ENCODE measurements around the gene LPIN3. TPM values are rescaled to one million over a fixed set of nuclear protein-coding genes. Genes with fewer than 3 reads are reported as not detected.

The LPIN3 gene
- total and polyA plus RNA-seq, 2 of the 4 experiments (the other 2 are of a cell fraction), result 2.3 to 8.3 TPM

DNA sequence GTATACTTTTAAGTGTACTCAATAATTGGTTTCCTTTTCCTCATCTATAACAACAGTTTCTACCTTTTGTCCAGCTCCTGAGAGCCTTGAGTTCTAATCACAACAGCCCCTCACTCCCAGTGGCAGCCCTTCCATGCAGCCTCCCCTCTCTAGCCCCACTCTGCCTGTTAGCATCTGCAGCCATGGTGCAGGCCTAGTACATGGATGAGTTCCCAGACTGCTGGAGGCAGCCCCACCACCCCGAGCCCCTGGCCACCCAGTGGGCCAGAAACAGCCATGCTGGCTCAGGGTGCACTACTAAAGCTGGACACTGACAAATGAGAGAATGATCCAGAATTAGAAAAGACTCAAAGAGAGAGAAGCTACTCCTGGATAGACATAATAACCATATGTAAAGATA, 9.7 kb upstream of the LPIN3 start:
- H3K9ac ChIP-seq (ENCODE audit: low read depth, low read length), result no peak overlapping the region
- in situ Hi-C loops (cut with MboI; ENCODE audit: low sequenced_read_pairs), result loop anchor here (5.0 kb wide), 1 partner anchor 99 kb away; no protein-coding TSS in a partner anchor

More for the DNA sequence above, 9.7 kb upstream of the LPIN3 start:
- no peak overlapping the region for H3K4me3 ChIP-seq (ENCODE audit: insufficient read depth, low read depth, low read length)
- H3K14ac ChIP-seq (replicated peaks; ENCODE audit: low read depth, low read length), result 0 out of 2 replicates have a peak overlapping the region, but pooled peaks have one; percentile 33
- DNase-seq (no peak), ATAC-seq (ENCODE audit: low read depth) (no peak)
- H3K4ac ChIP-seq (ENCODE audit: low read depth, low read length), result peak overlapping the region; percentile 99
- H3K36me3 ChIP-seq (ENCODE audit: control insufficient read depth, insufficient read depth, low read length), result no peaks in the 10 kb centered on the region
- CTCF ChIA-PET, result no interaction called here
- H4K5ac ChIP-seq (ENCODE audit: low read depth, low read length), result no peak overlapping the region; the same call in 1 of the 2 replicates
- H2AK9ac ChIP-seq (replicated peaks; ENCODE audit: low read depth, low read length, poor library complexity), result no peak overlapping the region
- no TSS peak for BruUV-seq (replicated peaks)
- TF ChIP-seq RCOR1 (IDR thresholded peaks at IDR 0.05; ENCODE audit: insufficient replicate concordance, low read length) (no peak), MAZ (IDR thresholded peaks at IDR 0.05; ENCODE audit: borderline replicate concordance, low read depth, low read length) (no peak), MXI1 (IDR thresholded peaks at IDR 0.05; ENCODE audit: borderline replicate concordance, low read depth, low read length) (no peak), MAFK (IDR thresholded peaks at IDR 0.05; ENCODE audit: low read depth, low read length) (no peak), FOS (IDR thresholded peaks at IDR 0.05; ENCODE audit: low read depth, low read length) (no peak), BHLHE40 (IDR thresholded peaks at IDR 0.05; ENCODE audit: low read depth, low read length) (no peak), NFE2L2 (IDR thresholded peaks at IDR 0.05; ENCODE audit: low read depth, low read length) (no peak), RAD21 (IDR thresholded peaks at IDR 0.05; ENCODE audit: low read length) (no peak), RFX5 (IDR thresholded peaks at IDR 0.05; ENCODE audit: low read depth, low read length) (no peak), SMC3 (IDR thresholded peaks at IDR 0.05; ENCODE audit: low read depth, low read length) (no peak), CHD1 (IDR thresholded peaks at IDR 0.05; ENCODE audit: low read depth, low read length) (no peak), CEBPB (IDR thresholded peaks at IDR 0.05; ENCODE audit: low read depth, low read length) (no peak), POLR2A (IDR thresholded peaks at IDR 0.05; ENCODE audit: low read depth, low read length) (no peak)
- TF ChIP-seq, protein P1, sequence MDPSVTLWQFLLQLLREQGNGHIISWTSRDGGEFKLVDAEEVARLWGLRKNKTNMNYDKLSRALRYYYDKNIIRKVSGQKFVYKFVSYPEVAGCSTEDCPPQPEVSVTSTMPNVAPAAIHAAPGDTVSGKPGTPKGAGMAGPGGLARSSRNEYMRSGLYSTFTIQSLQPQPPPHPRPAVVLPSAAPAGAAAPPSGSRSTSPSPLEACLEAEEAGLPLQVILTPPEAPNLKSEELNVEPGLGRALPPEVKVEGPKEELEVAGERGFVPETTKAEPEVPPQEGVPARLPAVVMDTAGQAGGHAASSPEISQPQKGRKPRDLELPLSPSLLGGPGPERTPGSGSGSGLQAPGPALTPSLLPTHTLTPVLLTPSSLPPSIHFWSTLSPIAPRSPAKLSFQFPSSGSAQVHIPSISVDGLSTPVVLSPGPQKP (IDR thresholded peaks at IDR 0.05; ENCODE audit: borderline replicate concordance, low read depth, low read length), result no peak
- TF ChIP-seq, protein P2, sequence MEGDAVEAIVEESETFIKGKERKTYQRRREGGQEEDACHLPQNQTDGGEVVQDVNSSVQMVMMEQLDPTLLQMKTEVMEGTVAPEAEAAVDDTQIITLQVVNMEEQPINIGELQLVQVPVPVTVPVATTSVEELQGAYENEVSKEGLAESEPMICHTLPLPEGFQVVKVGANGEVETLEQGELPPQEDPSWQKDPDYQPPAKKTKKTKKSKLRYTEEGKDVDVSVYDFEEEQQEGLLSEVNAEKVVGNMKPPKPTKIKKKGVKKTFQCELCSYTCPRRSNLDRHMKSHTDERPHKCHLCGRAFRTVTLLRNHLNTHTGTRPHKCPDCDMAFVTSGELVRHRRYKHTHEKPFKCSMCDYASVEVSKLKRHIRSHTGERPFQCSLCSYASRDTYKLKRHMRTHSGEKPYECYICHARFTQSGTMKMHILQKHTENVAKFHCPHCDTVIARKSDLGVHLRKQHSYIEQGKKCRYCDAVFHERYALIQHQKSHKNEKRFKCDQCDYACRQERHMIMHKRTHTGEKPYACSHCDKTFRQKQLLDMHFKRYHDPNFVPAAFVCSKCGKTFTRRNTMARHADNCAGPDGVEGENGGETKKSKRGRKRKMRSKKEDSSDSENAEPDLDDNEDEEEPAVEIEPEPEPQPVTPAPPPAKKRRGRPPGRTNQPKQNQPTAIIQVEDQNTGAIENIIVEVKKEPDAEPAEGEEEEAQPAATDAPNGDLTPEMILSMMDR (conservative IDR thresholded peaks at IDR 0.05; ENCODE audit: low read depth, low read length), result no peak
- TF ChIP-seq, protein P3, sequence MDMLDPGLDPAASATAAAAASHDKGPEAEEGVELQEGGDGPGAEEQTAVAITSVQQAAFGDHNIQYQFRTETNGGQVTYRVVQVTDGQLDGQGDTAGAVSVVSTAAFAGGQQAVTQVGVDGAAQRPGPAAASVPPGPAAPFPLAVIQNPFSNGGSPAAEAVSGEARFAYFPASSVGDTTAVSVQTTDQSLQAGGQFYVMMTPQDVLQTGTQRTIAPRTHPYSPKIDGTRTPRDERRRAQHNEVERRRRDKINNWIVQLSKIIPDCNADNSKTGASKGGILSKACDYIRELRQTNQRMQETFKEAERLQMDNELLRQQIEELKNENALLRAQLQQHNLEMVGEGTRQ (IDR thresholded peaks at IDR 0.05; ENCODE audit: low read depth, low read length), result no peak
- peak overlapping the region; percentile 86 to 98; a peak in 3 of 4 replicates for H4K8ac ChIP-seq (ENCODE audit: low read depth in 2 of 2, low read length in 2 of 2)
- H3K9me3 ChIP-seq (ENCODE audit: control insufficient read depth, insufficient read depth, low read length), result no peaks in the 10 kb centered on the region
- H2AK5ac ChIP-seq (ENCODE audit: low read depth, low read length), result peak overlapping the region; percentile 88
- H3K4me2 ChIP-seq (ENCODE audit: low read depth, low read length), result no peak overlapping the region
- H3K27ac ChIP-seq (ENCODE audit: insufficient read depth, low read length), result no peak overlapping the region
- peak overlapping the region; percentile 99 for H2BK120ac ChIP-seq (ENCODE audit: low read depth, low read length)
- H3K79me1 ChIP-seq (ENCODE audit: low read depth in 1 of 2, low read length in 2 of 2), result peaks cover 0 to 12% of the 10 kb centered on the region in 2 experiments; a peak in 1 of 4 replicates
- dilution Hi-C loops (cut with HindIII; ENCODE audit: low sequenced_read_pairs, unreplicated experiment), result no loop called here
- H3K56ac ChIP-seq (ENCODE audit: extremely low read depth, insufficient read depth, low read length), result no peak overlapping the region
- no peaks in the 10 kb centered on the region for H4K20me1 ChIP-seq (ENCODE audit: insufficient read depth, low read length)
- no peaks in the 10 kb centered on the region for H3K27me3 ChIP-seq (ENCODE audit: control insufficient read depth, insufficient read depth, low read length)
- POLR2A ChIA-PET (ENCODE audit: unreplicated experiment), result interaction anchor here (0.6 to 0.7 kb wide), 2 partner anchors 12 to 358 kb away, joined by 3 to 6 read pairs; no protein-coding TSS in a partner anchor
- peak overlapping the region; percentile 97; the same call in 1 of the 2 replicates for H4K91ac ChIP-seq (ENCODE audit: insufficient read depth, low read depth, low read length)
- no peak overlapping the region for H3K23ac ChIP-seq (ENCODE audit: low read depth, low read length)
- WGBS, 2 experiments (ENCODE audit: extremely low coverage in 2 of 2, insufficient read length in 1 of 2), result no CpG with 5 or more reads among the region's 1 CpG
- peak overlapping the region; percentile 93 for H2BK5ac ChIP-seq (ENCODE audit: low read depth, low read length, poor library complexity, severe bottlenecking)
- H2BK20ac ChIP-seq (ENCODE audit: low read depth, low read length), result peak overlapping the region; percentile 97
- H2AFZ ChIP-seq (replicated peaks; ENCODE audit: low read length, poor library complexity), result peak overlapping the region; percentile 12
- H3K18ac ChIP-seq (ENCODE audit: low read depth, low read length), result peak overlapping the region; percentile 85; the same call in 1 of the 2 replicates
- H3K4me1 ChIP-seq (ENCODE audit: control insufficient read depth, insufficient read depth, low read length), result peaks cover 30% of the 10 kb centered on the region
- peak overlapping the region; percentile 95; the same call in 2 of the 3 replicates for H2BK15ac ChIP-seq (ENCODE audit: low read depth, low read length)
- intact Hi-C loops (cut with micrococcal nuclease), result no loop called here
- peaks cover 14% of the 10 kb centered on the region for H3K9me1 ChIP-seq (ENCODE audit: insufficient read depth, low read length)

All from IMR-90 (cell line).